Mononuclear cell (primary cell): ENCODE results near the gene SCNN1G. TPM values are rescaled to one million over a fixed set of nuclear protein-coding genes. Genes with fewer than 3 reads are reported as not detected.
"Not testable (repeated sequence)": the region's sequence is repeated elsewhere in the genome, so short reads cannot be mapped to it uniquely, and the experiment has no call there.

Experiments
- H3K27me3 ChIP-seq: 2 replicates; pipeline ENCODE4 v1.6.0; 2011; ENCODE audit warnings: low read length, control low read depth; ENCODE audit not compliant: insufficient read depth
- H3K4me1 ChIP-seq: 2 replicates; pipeline ENCODE4 v1.5.1; 2011; ENCODE audit warnings: mild to moderate bottlenecking, low read length, control low read depth; ENCODE audit not compliant: insufficient read depth
- H3K4me3 ChIP-seq: 2 replicates; pipeline ENCODE4 v1.5.1; 2011; ENCODE audit warnings: mild to moderate bottlenecking, low read length, moderate library complexity
- H3K9me3 ChIP-seq: 2 replicates; pipeline ENCODE4 v1.5.1; 2011; ENCODE audit warnings: low read depth, mild to moderate bottlenecking, control low read depth, low read length
- total RNA-seq: library from RNA; depleted of rRNA; stranded (reverse); fragments of >200 nt; gene quantifications from one replicate; pipeline ENCODE4 v1.2.3, GENCODE V29; 2012

Gene SCNN1G
- total RNA-seq, 1 donor = not detected

DNA sequence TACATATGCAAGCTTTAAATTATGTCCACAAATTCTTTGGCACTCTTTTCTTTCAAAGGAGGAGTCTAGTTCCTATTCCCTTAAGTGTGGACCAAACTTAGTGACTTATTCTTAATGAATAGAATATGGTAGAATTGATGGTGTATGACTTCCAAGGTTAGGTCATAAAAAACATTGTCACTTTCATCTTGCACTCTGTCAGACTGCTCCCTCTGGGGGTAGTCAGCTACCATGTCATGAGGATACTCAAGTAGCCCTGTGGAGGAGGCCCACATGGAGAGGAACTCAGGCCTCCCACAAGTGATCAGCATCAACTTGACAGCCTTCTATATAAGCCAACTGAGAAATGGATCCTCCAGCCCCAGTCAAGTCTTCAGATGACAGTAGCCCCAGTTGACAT, 61.6 kb downstream of the SCNN1G start:
- Histone ChIP-seq H3K4me1 (no peaks in the 10 kb centered on the region), H3K27me3 (no peaks in the 10 kb centered on the region), H3K4me3 (no peak overlapping the region), H3K9me3 (no peaks in the 10 kb centered on the region)

- Histone ChIP-seq H3K27me3 (no peaks in the 10 kb centered on the region), H3K4me1 (no peaks in the 10 kb centered on the region), H3K9me3 (no peaks in the 10 kb centered on the region), H3K4me3 (no peak overlapping the region)
These were observed 62.7 kb downstream of the SCNN1G start for GRCh38 chr16:23245268-23245667.

- Histone ChIP-seq H3K4me1 (no peaks in the 10 kb centered on the region), H3K4me3 (no peak overlapping the region), H3K9me3 (no peaks in the 10 kb centered on the region), H3K27me3 (no peaks in the 10 kb centered on the region)
These were observed 66.0 kb downstream of the SCNN1G start for GRCh38 chr16:23248261-23249194.

DNA sequence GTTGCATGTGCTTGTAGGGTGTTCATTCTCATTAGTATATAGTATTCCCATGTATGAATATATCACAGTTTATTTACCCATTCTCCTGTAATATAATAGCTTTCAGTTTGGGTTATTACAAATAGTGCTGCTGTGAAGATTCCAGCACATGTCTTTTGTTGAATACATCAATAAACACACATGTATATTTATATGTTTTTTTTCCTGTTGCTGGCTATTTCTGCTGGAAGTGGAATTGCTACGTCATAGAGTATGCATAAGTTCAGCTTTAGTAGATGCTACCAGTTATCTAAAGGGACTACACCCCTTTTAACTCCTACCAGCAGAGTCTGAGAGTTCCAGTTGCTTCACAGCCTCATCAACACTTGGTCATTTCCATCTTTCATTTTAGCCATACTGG, 67.3 kb downstream of the SCNN1G start:
- no peaks in the 10 kb centered on the region for H3K4me1 ChIP-seq
- no peaks in the 10 kb centered on the region for H3K9me3 ChIP-seq
- H3K4me3 ChIP-seq = no peak overlapping the region
- H3K27me3 ChIP-seq = no peaks in the 10 kb centered on the region

DNA sequence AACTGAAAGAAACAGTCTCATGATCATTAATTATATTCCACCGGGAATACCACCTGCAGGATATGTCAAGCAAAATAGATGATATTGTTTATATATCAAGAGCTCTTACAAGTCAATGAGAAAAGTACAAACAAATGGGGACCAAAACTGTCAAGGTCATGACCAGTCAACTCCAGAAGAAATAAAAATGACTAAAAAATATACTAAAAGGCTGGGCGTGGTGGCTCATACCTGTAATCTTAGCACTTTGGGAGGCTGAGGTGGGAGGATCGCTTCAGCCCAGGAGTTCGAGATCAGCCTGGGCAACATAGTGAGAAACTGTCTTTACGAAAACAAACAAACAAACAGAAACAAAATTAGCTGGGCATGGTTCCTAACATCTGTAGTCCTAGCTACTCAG, 69.8 kb downstream of the SCNN1G start:
- Histone ChIP-seq H3K9me3 (no peaks in the 10 kb centered on the region), H3K4me1 (no peaks in the 10 kb centered on the region), H3K27me3 (no peaks in the 10 kb centered on the region), H3K4me3 (no peak overlapping the region)

DNA sequence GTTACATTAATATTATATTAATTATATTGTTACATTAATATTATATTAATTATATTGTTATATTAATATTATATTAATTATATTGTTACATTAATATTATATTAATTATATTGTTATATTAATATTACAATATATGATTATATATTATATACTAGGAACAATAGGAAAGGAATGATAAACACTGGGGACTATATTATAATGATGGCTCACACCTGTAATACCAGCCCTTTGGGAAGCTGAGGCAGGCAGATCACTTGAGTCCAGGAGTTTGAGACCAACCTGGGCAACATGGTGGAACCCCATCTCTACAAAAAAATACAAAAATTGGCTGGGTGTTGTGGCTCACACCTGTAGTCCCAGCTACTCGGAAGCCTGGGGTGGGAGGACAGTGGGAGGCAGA, 71.1 kb downstream of the SCNN1G start:
- not testable (repeated sequence) for H3K9me3 ChIP-seq, H3K27me3 ChIP-seq, H3K4me3 ChIP-seq, H3K4me1 ChIP-seq

GRCh38 chr16:23254338-23254737, 71.8 kb downstream of the SCNN1G start:
- Histone ChIP-seq H3K4me3 (no peak overlapping the region), H3K9me3 (no peaks in the 10 kb centered on the region), H3K27me3 (no peaks in the 10 kb centered on the region), H3K4me1 (no peaks in the 10 kb centered on the region)

DNA sequence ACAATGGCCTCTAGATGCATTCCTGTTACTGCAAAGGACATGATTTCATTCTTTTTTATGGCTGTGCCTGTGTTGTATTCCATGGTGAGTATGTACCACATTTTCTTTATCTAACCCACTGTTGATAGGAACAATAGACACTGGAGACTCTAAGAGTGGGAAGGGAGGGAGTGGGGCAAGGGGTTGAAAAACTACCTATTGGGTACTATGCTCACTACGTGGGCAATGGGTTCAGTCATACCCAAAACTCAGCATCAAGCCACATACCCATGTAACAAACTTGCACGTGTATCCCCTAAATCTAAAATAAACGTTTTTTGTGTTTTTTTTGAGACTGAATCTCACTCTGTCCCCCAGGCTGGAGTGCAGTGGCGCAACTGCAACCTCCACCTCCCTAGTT, 72.5 kb downstream of the SCNN1G start:
- Histone ChIP-seq H3K9me3 (no peaks in the 10 kb centered on the region), H3K27me3 (no peaks in the 10 kb centered on the region), H3K4me1 (no peaks in the 10 kb centered on the region), H3K4me3 (no peak overlapping the region)

GRCh38 chr16:23256440-23256839, 73.9 kb downstream of the SCNN1G start:
- no peak overlapping the region for H3K4me3 ChIP-seq
- H3K27me3 ChIP-seq = no peaks in the 10 kb centered on the region
- no peaks in the 10 kb centered on the region for H3K4me1 ChIP-seq
- H3K9me3 ChIP-seq = no peaks in the 10 kb centered on the region

DNA sequence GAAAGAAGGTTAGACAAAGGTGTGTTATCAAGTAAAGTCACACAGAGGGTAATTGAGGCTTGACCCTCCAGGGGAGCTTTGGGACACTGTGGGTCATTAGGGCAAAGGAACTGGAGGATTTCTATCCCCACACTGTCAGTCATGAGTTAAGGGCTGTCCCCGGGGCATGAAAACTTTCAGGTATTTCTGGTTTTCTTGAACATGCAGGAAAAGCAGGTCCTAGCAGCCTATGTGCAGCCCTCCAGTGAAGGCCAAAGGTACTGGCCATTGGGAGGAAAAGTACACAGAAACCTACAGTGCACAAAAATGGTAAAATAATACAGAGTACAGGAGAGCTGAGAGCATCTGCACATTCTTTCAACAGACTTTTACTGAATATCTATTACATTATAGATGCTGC, 75.1 kb downstream of the SCNN1G start:
- Histone ChIP-seq H3K4me1 (no peaks in the 10 kb centered on the region), H3K27me3 (no peaks in the 10 kb centered on the region), H3K4me3 (no peak overlapping the region), H3K9me3 (no peaks in the 10 kb centered on the region)

- H3K4me1 ChIP-seq = no peaks in the 10 kb centered on the region
- H3K9me3 ChIP-seq = no peaks in the 10 kb centered on the region
- H3K4me3 ChIP-seq = no peak overlapping the region
- no peaks in the 10 kb centered on the region for H3K27me3 ChIP-seq
These were observed 76.3 kb downstream of the SCNN1G start for GRCh38 chr16:23258919-23259237.

Other genes with a start within 250 kb of the SCNN1G start
- gene USP31, start 33.3 kb upstream of the SCNN1G start, total RNA-seq = 2.5 TPM
- gene SCNN1B, start 119.6 kb downstream of the SCNN1G start, total RNA-seq = not detected